HCT116 (cell line): ENCODE results near the gene DMD. TPM values are rescaled to one million over a fixed set of nuclear protein-coding genes. Genes with fewer than 3 reads are reported as not detected.

ENCODE experiments used
- ATAC-seq: fragments of 200-7000 bp; cut with Tn5 transposase; 2 replicates; pipeline ENCODE4 v1.9.1; 2020; ENCODE audit warnings: mild to moderate bottlenecking, moderate library complexity
- BruUV-seq: library from RNA; stranded (reverse); fragments of 400-500 nt; replicated peaks from 2 replicates; lab custom pipeline; 2021; lab: Mats Ljungman, UMichigan
- CTCF ChIA-PET: fragments of 300-600 bp; sonication (Branson Sonifier 250); formaldehyde crosslinking; loops from one replicate; lab custom pipeline; 2021; ENCODE audit warnings: antibody characterized with exemption; lab: Charles Lee
- POLR2A ChIA-PET: fragments of 300-600, 350-600 bp; sonication (Branson Sonifier 250); formaldehyde crosslinking; loops from one replicate; lab custom pipeline; 2021; ENCODE audit warnings: antibody characterized with exemption; lab: Charles Lee
- RAD21 ChIA-PET, 2 experiments: fragments of 300-600 bp; sonication (Branson Sonifier 250); formaldehyde crosslinking; loops; one replicate each; lab custom pipeline; 2023; ENCODE audit warnings: low total read pairs in 2 of 2; ENCODE audit not compliant: uncharacterized antibody in 2 of 2, unreplicated experiment in 2 of 2, low non-redundant PET in 1 of 2; lab: Charles Lee
- DNase-seq: peaks from one replicate; pipeline ENCODE4 v3.0.0-alpha.2; 2010; ENCODE audit warnings: low read depth, low spot score
- H2AFZ ChIP-seq: fragments of 200-600 bp; shearing (Covaris generic), sonication (generic); 2 replicates; pipeline ENCODE4 v1.6.1; 2017; ENCODE audit warnings: low read depth, mixed run types, mixed read lengths, antibody characterized with exemption, low read length; ENCODE audit not compliant: poor library complexity, severe bottlenecking
- H3K27ac ChIP-seq: 2 replicates; pipeline ENCODE4 v1.5.1; 2012; ENCODE audit warnings: low read depth, low read length
- H3K27me3 ChIP-seq: fragments of 200-600 bp; sonication (generic); 2 replicates; pipeline ENCODE4 v1.6.1; 2016; ENCODE audit warnings: mixed run types, low read length, mixed read lengths; ENCODE audit not compliant: insufficient read depth
- H3K36me3 ChIP-seq, 2 experiments: fragments of 200-500 bp in 1 of 2; fragments of 200-600 bp in 1 of 2; sonication (Bioruptor generic) in 1 of 2; sonication (generic) in 1 of 2; 2 replicates each; pipeline versions ENCODE4 v1.5.1 to v1.6.1; 2014 to 2016; ENCODE audit warnings: low read length in 2 of 2, inconsistent platforms in 1 of 2, mixed read lengths in 1 of 2, mixed run types in 1 of 2; ENCODE audit not compliant: insufficient read depth in 2 of 2, control insufficient read depth in 1 of 2
- H3K4me1 ChIP-seq, 2 experiments: fragments of 200-600 bp in 1 of 2; sonication (generic) in 1 of 2; 2 replicates each; pipeline versions ENCODE4 v1.5.1 to v1.6.1; 2012 to 2017; ENCODE audit warnings: low read length in 2 of 2, inconsistent platforms in 1 of 2, mild to moderate bottlenecking in 1 of 2, mixed read lengths in 1 of 2, mixed run types in 1 of 2, moderate library complexity in 1 of 2; ENCODE audit not compliant: insufficient read depth in 2 of 2, control insufficient read depth in 1 of 2
- H3K4me2 ChIP-seq: fragments of 200-600 bp; sonication (generic); 2 replicates; pipeline ENCODE4 v1.6.1; 2017; ENCODE audit warnings: mixed run types, low read length, mixed read lengths
- H3K4me3 ChIP-seq, 2 experiments: fragments of 200-600 bp in 1 of 2; sonication (generic) in 1 of 2; replicated peaks in 1 of 2; 2 replicates each; pipeline ENCODE4 v1.5.1; 2011 to 2016; ENCODE audit warnings: low read length in 2 of 2, control low read depth in 1 of 2, low read depth in 1 of 2, mild to moderate bottlenecking in 1 of 2, mixed read lengths in 1 of 2, mixed run types in 1 of 2
- H3K79me2 ChIP-seq: fragments of 200-600 bp; sonication (generic); 2 replicates; pipeline ENCODE4 v1.6.1; 2017; ENCODE audit warnings: mild to moderate bottlenecking, mixed run types, low read length, moderate library complexity, mixed read lengths; ENCODE audit not compliant: insufficient read depth
- H3K9ac ChIP-seq: fragments of 200-600 bp; sonication (generic); 2 replicates; pipeline ENCODE4 v1.6.1; 2016; ENCODE audit warnings: low read length, mixed read lengths
- H3K9me2 ChIP-seq: fragments of 200-600 bp; sonication (generic), shearing (Covaris generic); 2 replicates; pipeline ENCODE4 v1.6.1; 2017; ENCODE audit warnings: mixed run types, mild to moderate bottlenecking, moderate library complexity; ENCODE audit not compliant: insufficient read depth
- H3K9me3 ChIP-seq, 2 experiments: fragments of 200-500 bp in 1 of 2; fragments of 200-600 bp in 1 of 2; sonication (Bioruptor generic) in 1 of 2; sonication (generic) in 1 of 2; 2 replicates each; pipeline ENCODE4 v1.6.1; 2014 to 2017; ENCODE audit warnings: low read length in 2 of 2, mixed read lengths in 2 of 2, inconsistent platforms in 1 of 2, low read depth in 1 of 2, mild to moderate bottlenecking in 1 of 2, mixed run types in 1 of 2, moderate library complexity in 1 of 2; ENCODE audit not compliant: control insufficient read depth in 1 of 2, insufficient read depth in 1 of 2
- H4K20me1 ChIP-seq: fragments of 200-600 bp; sonication (generic), shearing (Covaris generic); 2 replicates; pipeline ENCODE4 v1.6.1; 2017; ENCODE audit warnings: mixed run types, mild to moderate bottlenecking, moderate library complexity; ENCODE audit not compliant: insufficient read depth
- EGR1 ChIP-seq: IDR thresholded peaks from 2 replicates; pipeline ENCODE4 v1.6.1; 2012; ENCODE audit warnings: low read depth
- ELF1 ChIP-seq: IDR thresholded peaks from 2 replicates; pipeline ENCODE4 v1.6.1; 2012; ENCODE audit warnings: low read depth, borderline replicate concordance
- EZH2 ChIP-seq: fragments of 200-600 bp; sonication (generic); IDR thresholded peaks from 2 replicates; pipeline ENCODE4 v1.6.1; 2017; ENCODE audit warnings: antibody characterized with exemption, mixed run types
- FOSL1 ChIP-seq: IDR thresholded peaks from 2 replicates; pipeline ENCODE4 v1.6.1; 2012; ENCODE audit warnings: low read depth
- JUND ChIP-seq: IDR thresholded peaks from 2 replicates; pipeline ENCODE4 v1.6.1; 2012
- POLR2A ChIP-seq: IDR thresholded peaks from 2 replicates; pipeline ENCODE4 v1.7.0; 2011; ENCODE audit warnings: borderline replicate concordance; ENCODE audit not compliant: insufficient read depth, insufficient read length; ENCODE audit errors: extremely low read depth
- POLR2AphosphoS5 ChIP-seq: IDR thresholded peaks from 2 replicates; pipeline ENCODE4 v1.6.1; 2011; ENCODE audit warnings: mild to moderate bottlenecking, low read depth, low read length, moderate library complexity
- SIN3A ChIP-seq: IDR thresholded peaks from 2 replicates; pipeline ENCODE4 v1.6.1; 2012; ENCODE audit warnings: low read depth
- SP1 ChIP-seq: IDR thresholded peaks from 2 replicates; pipeline ENCODE4 v1.6.1; 2012; ENCODE audit warnings: low read depth
- SRF ChIP-seq: IDR thresholded peaks from 2 replicates; pipeline ENCODE4 v1.6.1; 2012; ENCODE audit warnings: low read depth
- TCF7L2 ChIP-seq: IDR thresholded peaks from 2 replicates; pipeline ENCODE4 v1.7.0; 2011; ENCODE audit warnings: borderline replicate concordance, inconsistent platforms; ENCODE audit not compliant: insufficient read depth, insufficient read length; ENCODE audit errors: extremely low read depth
- ZFX ChIP-seq: fragments of 450-650 bp; IDR thresholded peaks from 2 replicates; pipeline ENCODE4 v1.6.1; 2017
- ZNF274 ChIP-seq: fragments of 200-500 bp; sonication (Bioruptor generic); IDR thresholded peaks from 2 replicates; pipeline ENCODE4 v1.6.1; 2014; ENCODE audit warnings: mild to moderate bottlenecking, low read depth, low read length, inconsistent platforms
- intact Hi-C: fragments of 100-400 bp; cut with micrococcal nuclease; formaldehyde crosslinking; loops from 2 replicates; pipeline ENCODE4 v1.10.0; 2022
- total RNA-seq: library from RNA; stranded (reverse); gene quantifications from one replicate; pipeline ENCODE4 v1.2.1, GENCODE V29; 2021; ENCODE audit not compliant: unreplicated experiment
- TF ChIP-seq, protein P1 (sequence below): IDR thresholded peaks from 2 replicates; pipeline ENCODE4 v1.6.1; 2011; ENCODE audit warnings: mild to moderate bottlenecking, low read length, moderate library complexity; ENCODE audit not compliant: insufficient replicate concordance; ENCODE audit errors: extremely low read depth
- TF ChIP-seq, protein P2 (sequence below): IDR thresholded peaks from 2 replicates; pipeline ENCODE4 v1.6.1; 2012; ENCODE audit warnings: low read depth
- TF ChIP-seq, protein P3 (sequence below): IDR thresholded peaks from 2 replicates; pipeline ENCODE4 v1.6.1; 2012

The DMD gene
- total RNA-seq, 1 experiment from 2014 or later: 0.05 TPM

DNA sequence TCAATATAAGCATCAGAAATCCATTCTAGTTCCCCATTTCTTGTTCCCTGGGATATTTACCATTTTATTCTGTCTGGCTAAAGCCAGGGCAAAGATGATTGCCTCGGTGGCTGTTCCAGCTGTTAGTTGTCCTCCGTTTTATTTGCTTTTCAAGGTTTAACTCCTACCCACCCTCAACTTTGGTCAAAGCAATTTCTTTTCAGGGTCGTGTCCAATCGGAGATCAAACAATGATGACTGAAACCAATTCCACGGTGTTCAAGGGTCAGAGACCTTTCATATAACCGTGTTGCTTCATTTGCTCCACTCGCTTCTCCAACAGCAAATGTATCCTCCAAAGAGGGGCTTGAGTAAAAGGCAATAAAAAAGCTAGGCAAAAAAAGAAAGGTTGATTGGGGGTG lies 1946.0 kb downstream of the DMD start:
- Histone ChIP-seq H3K36me3 (no peaks in the 10 kb centered on the region), H3K4me3 (no peak overlapping the region), H3K9me2 (no peaks in the 10 kb centered on the region), H3K4me1 (no peaks in the 10 kb centered on the region), H3K79me2 (no peaks in the 10 kb centered on the region), H2AFZ (no peak overlapping the region), H3K27ac (no peak overlapping the region), H3K4me2 (no peak overlapping the region), H3K27me3 (no peaks in the 10 kb centered on the region), H3K9me3 (no peaks in the 10 kb centered on the region), H4K20me1 (no peaks in the 10 kb centered on the region)
- POLR2A ChIA-PET: no interaction called here
- RAD21 ChIA-PET: no interaction called here
- CTCF ChIA-PET: no interaction called here
- no TSS peak for BruUV-seq
- no peak for ATAC-seq
- intact Hi-C loops: no loop called here
- no peak for DNase-seq
- no peak for TF ChIP-seq SIN3A
- TF ChIP-seq, protein P1, sequence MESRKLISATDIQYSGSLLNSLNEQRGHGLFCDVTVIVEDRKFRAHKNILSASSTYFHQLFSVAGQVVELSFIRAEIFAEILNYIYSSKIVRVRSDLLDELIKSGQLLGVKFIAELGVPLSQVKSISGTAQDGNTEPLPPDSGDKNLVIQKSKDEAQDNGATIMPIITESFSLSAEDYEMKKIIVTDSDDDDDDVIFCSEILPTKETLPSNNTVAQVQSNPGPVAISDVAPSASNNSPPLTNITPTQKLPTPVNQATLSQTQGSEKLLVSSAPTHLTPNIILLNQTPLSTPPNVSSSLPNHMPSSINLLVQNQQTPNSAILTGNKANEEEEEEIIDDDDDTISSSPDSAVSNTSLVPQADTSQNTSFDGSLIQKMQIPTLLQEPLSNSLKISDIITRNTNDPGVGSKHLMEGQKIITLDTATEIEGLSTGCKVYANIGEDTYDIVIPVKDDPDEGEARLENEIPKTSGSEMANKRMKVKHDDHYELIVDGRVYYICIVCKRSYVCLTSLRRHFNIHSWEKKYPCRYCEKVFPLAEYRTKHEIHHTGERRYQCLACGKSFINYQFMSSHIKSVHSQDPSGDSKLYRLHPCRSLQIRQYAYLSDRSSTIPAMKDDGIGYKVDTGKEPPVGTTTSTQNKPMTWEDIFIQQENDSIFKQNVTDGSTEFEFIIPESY: no peak
- no peak for TF ChIP-seq ZNF274
- TF ChIP-seq POLR2AphosphoS5: no peak
- no peak for TF ChIP-seq JUND
- TF ChIP-seq ELF1: no peak
- TF ChIP-seq EZH2: no peak
- TF ChIP-seq TCF7L2: no peak
- no peak for TF ChIP-seq SRF
- TF ChIP-seq, protein P2, sequence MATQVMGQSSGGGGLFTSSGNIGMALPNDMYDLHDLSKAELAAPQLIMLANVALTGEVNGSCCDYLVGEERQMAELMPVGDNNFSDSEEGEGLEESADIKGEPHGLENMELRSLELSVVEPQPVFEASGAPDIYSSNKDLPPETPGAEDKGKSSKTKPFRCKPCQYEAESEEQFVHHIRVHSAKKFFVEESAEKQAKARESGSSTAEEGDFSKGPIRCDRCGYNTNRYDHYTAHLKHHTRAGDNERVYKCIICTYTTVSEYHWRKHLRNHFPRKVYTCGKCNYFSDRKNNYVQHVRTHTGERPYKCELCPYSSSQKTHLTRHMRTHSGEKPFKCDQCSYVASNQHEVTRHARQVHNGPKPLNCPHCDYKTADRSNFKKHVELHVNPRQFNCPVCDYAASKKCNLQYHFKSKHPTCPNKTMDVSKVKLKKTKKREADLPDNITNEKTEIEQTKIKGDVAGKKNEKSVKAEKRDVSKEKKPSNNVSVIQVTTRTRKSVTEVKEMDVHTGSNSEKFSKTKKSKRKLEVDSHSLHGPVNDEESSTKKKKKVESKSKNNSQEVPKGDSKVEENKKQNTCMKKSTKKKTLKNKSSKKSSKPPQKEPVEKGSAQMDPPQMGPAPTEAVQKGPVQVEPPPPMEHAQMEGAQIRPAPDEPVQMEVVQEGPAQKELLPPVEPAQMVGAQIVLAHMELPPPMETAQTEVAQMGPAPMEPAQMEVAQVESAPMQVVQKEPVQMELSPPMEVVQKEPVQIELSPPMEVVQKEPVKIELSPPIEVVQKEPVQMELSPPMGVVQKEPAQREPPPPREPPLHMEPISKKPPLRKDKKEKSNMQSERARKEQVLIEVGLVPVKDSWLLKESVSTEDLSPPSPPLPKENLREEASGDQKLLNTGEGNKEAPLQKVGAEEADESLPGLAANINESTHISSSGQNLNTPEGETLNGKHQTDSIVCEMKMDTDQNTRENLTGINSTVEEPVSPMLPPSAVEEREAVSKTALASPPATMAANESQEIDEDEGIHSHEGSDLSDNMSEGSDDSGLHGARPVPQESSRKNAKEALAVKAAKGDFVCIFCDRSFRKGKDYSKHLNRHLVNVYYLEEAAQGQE: no peak
- no peak for TF ChIP-seq FOSL1
- TF ChIP-seq POLR2A: no peak
- TF ChIP-seq, protein P3, sequence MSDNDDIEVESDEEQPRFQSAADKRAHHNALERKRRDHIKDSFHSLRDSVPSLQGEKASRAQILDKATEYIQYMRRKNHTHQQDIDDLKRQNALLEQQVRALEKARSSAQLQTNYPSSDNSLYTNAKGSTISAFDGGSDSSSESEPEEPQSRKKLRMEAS: no peak
- no peak for TF ChIP-seq SP1
- no peak for TF ChIP-seq ZFX
- TF ChIP-seq EGR1: no peak
- TF ChIP-seq, all 23 proteins: peak for 0
- no peak overlapping the region for H3K9ac ChIP-seq
